Left renal pelvis (tissue), 4 donors: Measurements from ENCODE around the gene SIDT2. TPM values are rescaled to one million over a fixed set of nuclear protein-coding genes. Genes with fewer than 3 reads are reported as not detected.
"Not testable (repeated sequence)": the region's sequence is repeated elsewhere in the genome, so short reads cannot be mapped to it uniquely, and the experiment has no call there.

Source experiments
- DNase-seq, 4 donors: peaks; one replicate each; pipeline ENCODE4 v3.0.0-alpha.2; 2013; ENCODE audit warnings: low read depth in 4 of 4, low spot score in 3 of 4
- polyA plus RNA-seq, 4 donors: library from polyadenylated mRNA; unstranded; fragments of 120-200 nt; gene quantifications; one replicate each; pipeline ENCODE4 v1.2.1, GENCODE V29; 2013; ENCODE audit not compliant: insufficient read length in 4 of 4

Gene SIDT2
- 10 to 100 TPM; 38.0 to 47.9 (median 44.5) TPM for polyA plus RNA-seq

DNA sequence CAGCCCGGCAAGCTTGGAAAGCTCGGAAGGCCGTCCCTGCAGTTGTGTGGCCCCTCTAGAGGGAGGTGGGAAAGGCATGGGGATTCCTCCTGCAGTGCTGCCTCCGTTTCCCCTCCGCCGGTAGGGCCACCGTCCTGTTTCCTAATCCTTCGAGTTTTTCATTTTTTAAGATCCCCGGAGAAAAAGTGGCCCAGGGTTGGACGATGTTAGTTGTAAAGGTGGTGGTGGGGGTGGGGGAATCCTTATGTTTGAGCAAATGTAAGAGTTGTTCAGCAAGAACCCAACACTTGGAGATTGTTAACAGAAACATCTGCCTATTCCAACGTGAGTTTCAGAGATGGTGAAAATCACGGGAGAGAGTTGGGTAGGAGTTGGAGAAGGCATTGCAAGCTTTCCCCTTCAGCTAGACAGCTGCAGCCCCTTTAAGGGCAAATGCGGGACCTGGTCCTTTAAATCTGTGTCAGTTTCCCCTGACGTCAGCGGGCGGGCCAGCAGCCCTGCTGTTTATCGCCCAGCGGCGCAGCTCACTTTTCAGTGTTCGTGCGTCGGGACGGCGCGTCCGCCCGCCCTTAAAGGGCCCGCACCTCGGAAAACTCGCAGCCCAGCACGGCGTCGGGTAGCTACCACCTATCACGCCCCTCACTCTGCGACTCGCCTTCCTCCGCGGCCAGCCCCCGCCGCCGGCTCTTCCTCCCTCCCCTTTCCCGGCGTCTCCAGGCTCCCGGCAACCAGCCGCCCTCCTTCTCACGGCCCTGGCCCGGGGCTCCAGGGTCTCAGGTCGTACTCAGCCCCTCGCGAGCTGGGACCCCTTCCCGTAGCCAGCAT, at the start of gene SIDT2:
Gene SIDT2, plus strand, starts transcription at position 534 of the 825 bp plus-strand sequence. CDS start 521 bp downstream, outside the sequence.
- DNase-seq, result peak; percentile 88 to 93 (median 91)

DNA sequence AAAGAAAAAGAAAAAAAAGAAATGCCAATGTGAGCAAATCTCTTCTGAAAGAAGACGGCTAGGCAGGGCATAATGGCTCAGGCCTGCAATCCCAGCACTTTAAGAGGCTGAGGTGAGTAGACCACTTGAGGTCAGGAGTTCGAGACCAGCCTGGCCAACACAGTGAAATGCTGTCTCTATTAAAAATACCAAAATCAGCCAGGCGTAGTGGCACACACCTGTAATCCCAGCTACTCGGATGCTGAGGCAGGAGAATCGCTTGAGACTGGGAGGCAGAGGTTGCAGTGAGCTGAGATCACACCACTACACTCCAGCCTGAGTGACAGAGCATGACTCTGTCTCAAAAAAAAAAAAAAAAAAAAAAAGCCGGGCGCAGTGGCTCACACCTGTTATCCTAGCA, 48.1 kb upstream of the SIDT2 start:
- DNase-seq, result not testable (repeated sequence)

DNA sequence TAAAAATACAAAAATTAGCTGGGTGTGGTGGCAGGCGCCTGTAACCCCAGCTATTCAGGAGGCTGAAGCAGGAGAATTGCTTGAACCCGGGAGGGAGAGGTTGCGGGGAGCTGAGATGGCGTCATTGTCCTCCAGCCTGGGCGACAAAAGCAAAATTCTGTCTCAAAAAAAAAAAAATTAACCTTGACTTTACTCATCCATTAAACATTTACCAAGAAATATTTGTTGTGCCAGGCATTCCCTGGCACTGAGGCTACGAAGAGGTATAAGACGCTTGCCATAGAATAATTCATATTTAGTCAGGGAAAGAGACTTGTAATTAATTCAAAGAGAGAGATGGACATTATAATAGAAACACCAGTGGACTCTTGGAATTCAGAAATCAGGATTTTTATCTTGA, 47.7 kb upstream of the SIDT2 start:
- no peak for DNase-seq

DNA sequence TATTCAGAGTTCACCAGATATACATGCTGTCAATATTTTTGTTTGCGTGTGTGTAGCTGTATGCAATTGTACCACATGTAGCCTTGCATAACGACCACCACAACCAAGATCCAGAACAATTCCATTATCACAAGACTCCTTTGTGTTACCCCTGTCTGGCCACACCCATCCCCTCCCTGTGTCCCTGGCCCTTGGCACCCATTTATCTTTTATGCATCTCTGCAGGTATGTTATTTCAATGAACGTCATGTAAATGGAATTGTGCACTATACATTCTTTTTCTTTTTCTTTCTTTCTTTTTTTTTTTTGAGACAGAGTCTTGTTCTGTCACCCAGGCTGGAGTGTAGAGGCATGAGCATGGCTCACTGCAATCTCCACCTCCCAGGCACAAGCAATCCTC, 44.1 kb upstream of the SIDT2 start:
- DNase-seq, result no peak

DNA sequence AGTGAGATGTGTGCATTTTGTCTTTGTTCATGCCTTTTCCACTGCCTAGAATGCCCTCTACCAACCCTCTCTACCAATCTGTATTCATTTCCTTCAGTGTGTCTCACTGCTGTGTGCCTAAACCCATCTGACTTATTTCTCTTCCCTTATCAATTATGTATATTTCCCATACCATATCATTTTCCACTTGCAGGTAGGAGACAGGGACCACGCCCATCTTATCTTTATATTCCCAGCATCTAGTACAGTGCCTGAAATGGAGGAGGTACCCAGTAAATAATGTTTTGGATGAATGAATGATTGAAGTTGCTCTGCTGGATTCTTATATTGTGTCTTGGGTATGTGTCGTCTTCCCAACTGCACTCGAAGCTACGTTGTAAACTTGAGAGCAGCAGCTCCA, 43.6 kb upstream of the SIDT2 start:
- not testable (repeated sequence) for DNase-seq

DNA sequence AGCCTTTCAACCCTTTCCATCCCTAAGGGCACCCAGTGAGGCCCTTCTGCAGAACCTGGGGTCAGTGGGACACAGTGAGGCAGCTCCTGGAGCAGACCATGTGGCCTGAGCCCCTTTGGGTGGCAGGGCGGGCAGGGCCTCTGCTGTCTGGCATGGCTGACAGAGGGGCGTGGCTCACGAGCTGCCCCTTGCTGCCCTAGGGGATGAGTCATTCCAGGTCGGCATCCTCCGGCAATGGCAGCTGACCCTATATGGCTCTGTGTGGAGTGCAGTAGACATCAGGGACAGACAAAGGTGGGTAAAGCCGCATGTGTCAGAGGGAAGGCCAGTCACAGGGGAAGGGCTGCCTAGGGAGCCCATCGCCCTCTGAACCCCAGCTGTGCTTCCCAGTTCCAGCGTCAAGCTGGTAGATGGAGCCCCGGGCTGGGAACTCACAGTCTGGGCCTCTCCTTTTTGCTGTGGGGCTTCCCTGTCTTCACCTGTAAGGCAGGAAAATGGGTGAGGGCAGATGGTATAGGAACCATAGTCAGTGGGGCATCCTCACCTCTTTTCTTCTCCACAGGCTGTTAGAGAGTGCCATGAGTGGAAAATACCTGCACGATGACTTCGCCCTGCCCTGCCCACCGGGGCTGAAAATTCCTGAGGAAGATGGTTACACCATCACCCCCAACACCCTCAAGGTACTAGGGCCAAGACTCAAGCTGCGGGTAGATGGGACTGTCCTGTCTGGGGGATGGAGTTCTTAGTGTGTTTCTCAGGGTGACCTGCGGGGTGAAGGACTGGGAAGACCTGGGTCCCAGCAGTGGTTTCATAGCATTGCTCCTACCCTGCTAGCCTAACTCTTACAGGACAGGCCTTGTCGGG, 41.1 kb upstream of the SIDT2 start:
- DNase-seq, result not testable (repeated sequence)

DNA sequence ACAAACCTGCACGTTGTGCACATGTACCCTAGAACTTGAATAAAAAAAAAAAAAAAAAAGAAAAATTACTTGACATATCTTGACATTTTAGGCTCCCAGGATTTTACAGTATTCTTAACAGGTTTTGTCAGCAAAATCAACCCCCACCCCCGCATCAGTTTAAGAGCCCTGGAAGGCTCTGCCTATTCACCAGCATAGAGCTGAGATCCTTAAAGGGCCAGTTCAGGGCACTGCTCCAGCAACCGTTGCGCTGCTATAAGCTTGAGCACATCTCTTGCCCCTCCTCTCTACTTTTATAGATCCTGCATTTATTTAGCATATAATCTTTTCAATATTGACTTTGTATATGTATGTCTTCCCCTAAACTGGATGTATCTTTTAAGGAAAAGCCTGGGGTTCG, 35.2 kb upstream of the SIDT2 start:
- DNase-seq, result peak in 3 of 4 donors; percentile 20 to 25 (median 24)

DNA sequence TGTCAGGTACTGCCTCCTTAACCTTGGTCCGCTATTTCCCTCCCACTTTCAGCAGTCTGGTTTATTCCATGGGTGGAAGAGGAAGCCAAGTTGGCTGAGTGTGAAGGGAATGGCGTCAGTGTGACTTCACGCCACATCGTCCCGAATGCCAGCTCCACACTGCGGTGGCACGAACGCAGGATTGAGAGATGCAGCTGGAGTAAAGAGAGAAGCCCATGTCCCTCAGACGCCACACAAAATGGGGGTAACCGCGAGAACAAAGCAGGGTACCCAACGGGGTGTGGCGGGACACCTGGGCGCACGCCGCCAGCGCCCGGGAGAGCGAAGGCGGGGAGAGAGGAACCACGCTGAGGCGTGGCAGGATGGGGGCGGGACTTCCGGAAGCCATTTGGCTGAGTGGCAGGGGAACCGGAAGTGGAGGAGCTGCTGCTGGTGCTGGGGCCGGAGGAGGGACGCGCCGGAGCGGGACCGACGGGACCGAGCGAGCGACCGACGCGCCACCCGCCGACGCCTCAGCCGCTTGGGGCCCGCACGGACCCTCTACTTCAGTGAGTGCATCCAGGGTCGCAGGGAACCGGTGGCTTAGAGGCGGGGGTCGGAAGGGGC, 34.6 kb upstream of the SIDT2 start, which contains the start of gene PAFAH1B2:
Gene PAFAH1B2, plus strand, starts transcription at position 417 of the 606 bp plus-strand sequence. CDS start 8,161 bp downstream, outside the sequence.
- peak; percentile 87 to 89 (median 88) for DNase-seq

DNA sequence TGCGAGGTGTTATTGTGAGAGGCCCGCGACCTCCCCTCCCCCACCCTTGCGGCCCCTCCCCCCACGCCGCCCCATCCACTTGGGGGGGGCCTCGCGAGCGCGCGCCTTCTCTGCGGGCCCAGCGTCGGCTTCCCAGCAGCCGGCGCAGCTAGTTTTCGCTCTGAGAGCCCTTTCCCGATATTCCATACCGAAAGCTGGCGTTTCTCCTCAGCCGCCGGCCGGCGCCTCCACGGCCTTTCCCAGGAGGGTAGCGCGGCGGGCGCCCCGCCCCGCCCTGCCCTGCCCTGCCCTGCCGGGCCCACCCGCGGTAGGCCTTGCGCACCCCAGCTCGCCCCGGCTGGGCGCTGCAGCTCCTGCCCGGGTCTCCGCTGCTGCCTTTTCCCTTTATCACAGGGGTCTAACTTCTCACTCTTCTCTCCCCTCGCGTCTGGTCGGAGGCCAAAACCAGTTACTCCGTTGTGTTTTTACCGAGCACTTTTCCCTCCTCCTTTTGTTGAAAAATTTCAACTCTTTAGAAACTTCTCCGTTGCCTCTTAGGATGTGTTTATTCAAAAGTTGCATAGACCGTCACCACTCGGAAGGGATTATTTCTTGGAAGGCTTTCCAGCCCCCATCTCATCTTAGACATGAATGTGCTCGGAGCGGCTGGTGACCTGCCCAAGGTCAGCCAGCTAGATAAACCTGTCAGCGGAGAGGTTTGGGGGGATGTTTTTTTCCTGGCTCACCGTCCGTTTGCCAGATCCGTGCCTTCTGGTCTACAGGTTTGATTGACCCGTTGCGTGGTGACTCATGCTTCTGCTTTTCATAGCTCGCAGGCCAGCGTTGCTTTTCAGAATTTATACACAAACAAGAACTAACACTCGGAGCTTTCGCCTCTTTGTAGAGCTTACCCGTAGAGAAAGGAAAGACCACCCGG, 33.8 kb upstream of the SIDT2 start:
- peak in 2 of 4 donors; percentile 16 to 20 for DNase-seq

DNA sequence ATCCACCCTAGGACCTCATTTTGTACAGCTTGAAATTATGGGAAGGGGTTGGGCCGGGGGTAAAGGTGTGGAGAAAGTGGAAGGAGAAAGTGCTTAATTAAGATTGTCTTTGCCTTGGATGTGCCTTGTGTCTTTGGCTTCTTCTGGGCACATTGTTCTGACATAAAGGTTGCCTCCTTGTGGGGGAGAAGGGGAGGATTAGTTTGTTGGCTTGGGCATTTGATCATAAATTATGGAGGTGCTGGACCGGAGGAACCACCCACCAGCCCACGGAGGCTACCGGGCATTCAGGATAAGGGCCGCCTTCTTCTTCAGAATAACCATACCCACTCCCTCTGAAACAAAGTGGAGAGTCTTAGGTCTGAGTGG, 33.2 kb upstream of the SIDT2 start:
- DNase-seq, result peak in 2 of 4 donors; percentile 25 to 27

DNA sequence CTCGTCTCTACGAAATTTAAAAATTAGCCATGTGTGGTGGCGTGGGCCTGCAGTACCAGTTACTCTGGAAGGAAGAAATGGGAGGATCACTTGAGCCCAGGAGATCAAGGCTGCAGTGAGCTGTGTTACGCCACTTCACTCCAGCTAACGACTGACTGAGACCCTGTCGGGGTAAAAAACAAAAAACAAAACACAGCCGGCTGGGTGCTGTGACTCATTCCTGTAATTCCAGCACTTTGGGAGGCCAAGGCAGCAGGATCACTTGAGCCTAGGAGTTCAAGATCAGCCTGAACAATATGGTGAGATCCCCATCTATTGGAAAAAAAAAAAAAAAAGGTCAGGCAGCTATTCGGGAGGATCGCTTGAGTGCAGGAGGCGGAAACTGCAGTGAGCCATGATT, 32.0 kb upstream of the SIDT2 start:
- no peak for DNase-seq

DNA sequence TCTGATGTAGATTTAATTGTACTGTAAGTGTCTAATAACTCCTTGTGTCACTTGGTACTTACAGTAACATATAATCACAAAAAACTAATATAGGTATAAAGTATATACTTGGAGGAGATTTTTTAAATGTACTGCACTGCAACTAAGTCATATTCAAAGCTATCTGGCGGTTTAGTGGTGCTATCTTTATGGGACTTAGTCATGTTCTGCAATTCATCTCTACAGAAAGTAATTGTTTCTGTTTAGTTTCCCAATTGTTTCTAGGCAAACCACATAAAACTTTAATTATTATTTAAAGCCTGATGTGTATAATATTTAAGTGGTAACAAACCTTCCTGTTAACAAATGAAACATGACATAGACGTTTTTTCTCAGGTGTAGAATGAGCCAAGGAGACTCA, 26.5 kb upstream of the SIDT2 start:
- no peak for DNase-seq

DNA sequence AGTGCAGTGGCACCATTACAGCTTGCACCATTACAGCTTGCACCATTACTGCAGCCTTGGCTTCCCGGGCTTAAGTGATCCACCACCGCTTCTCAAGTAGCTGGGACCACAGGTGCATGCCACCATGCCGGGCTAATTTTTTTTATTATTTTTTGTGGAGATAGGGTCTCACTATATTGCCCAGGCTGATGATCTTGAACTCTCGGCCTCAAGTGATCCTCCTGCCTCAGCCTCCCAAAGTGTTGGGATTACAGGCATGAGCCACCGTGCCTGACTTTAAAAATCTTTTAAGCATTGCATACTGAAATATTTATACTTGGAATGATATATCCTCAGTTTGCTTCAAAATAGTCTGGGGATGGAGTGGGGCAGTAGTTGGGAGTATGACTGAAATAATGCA, 24.1 kb upstream of the SIDT2 start:
- DNase-seq, result no peak

DNA sequence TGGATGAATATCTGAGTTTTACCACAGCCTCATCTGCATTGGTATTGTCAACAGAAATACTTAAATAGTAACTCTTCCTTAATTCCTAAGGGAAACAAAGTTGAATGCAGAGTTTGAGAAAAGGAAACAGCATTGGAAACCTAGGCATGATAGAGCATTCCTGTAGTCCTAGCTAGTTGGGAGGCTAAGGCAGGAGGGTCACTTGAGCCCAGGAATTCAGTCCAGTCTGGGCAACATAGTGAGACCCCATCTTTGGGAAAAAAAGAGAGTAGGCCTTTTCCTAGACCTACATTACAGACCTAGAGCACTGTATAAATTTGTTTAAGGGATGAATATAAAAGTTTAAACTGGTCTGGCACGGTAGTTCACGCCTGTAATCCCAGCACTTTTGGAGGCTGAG, 21.0 kb upstream of the SIDT2 start:
- no peak for DNase-seq

DNA sequence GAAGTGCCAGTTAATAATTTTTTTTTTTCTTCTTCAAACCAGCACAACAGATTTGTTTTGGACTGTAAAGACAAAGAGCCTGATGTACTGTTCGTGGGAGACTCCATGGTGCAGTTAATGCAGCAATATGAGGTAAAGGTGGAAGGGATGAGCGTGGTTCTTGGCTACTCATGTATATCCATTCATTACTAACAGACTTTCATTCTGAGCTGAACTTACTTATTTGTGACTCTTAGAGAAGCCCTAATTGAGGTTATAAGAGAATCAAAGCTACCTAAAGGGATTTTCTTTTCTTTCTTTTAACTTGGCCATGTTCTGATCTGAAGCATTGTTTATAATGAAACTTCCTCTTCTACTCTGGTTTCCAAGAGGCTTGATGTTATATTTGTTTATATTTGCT, 18.7 kb upstream of the SIDT2 start:
- no peak for DNase-seq

DNA sequence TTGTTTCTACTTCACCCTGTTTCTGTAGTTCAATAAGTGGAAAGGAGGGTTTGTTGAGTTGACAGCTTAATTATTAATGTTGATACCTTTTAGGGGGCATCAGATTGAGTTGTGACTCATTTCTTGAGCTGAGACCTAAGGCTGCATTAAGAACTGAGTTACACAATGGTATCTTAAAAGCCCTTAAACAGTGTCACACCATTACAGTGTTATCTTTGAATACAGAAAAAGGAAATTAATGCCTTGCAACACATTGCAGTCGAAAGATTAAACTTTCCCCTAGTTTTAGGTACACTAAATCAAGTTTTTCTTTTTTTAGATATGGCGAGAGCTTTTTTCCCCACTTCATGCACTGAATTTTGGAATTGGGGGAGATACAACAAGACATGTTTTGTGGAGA, 17.7 kb upstream of the SIDT2 start:
- no peak for DNase-seq

DNA sequence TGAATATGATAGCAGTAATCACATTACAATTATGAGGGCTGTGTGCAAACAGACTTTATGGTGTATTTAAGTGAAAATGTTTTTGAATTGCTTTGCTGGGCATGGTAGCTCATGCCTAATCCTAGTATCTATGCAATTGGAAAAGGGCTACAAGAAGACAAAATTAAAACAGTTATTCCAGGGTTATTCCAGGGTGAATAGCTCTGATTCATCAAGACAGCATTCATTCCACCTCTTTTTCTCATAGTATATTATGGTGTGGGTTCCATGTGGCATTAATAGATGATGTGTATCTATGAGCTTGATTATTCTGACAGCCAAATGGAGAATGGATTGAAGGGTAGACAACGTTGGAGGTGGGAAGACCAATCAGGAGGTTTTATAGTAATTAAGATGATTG, 12.1 kb upstream of the SIDT2 start:
- DNase-seq, result no peak

DNA sequence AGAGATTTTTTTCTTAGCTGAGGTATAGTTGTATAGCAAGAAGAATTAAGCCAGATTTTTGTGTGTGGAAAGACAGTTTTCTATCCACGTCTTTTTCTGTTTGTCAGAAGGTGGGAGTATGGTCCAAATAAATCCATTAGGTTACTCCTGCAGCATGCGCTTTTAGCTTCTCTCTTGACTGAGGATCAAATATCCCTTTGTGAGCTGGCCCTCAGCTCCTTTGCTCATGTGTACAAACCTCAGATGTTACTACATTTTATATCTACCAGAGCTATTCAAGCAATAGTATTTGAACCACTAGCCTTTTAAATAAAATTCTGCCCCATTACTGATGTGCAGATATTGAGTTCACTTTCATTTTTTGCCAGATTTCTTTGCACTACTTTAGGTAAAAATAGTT, 8.8 kb upstream of the SIDT2 start:
- no peak for DNase-seq

DNA sequence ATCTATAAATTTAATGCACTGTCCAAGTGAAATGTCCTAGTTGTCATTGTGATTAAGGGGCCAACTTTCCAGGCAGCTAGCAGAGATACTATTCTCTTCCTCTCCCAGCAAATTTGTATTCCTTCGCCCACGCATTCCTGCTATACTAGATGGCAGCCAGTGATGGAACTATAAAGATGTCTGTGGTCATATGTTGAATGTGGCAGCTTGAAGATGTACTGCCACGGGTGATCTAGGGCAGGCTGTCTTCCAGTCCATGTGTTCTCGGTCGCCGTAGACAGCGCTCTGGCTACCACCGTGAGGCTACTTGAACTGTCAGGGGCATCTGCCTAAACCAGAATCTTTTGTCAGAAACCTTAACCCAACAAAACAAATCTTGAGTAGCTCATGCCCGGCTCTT, 8.3 kb upstream of the SIDT2 start:
- no peak for DNase-seq

DNA sequence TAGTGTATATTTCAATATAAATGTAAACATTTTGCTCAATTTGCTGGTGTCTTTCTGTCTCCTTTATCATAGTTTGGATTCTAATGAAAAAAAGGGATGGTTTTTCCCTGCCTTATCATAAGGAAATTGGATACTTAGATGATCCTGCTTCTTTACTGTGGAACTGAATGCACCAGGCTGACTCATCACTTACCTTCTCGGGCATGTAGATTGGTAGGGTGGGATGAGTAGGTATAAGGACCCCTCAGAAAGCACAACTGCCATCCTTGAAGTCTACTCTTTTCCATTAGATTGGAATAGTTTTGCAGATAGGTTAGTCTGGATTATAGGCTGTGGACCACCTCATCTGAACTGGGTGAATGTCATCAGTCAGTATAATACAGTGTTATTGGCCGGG, 7.5 kb upstream of the SIDT2 start:
- DNase-seq, result no peak
